GM12801 (cell line): ENCODE measurements around the gene UBQLN4.

Experiments used
- CTCF ChIP-seq: IDR thresholded peaks from one replicate; pipeline ENCODE4 v1.5.1; 2011; ENCODE audit warnings: control low read depth; ENCODE audit not compliant: insufficient read length; ENCODE audit errors: extremely low read depth

Gene UBQLN4

GRCh38 chr1:156086256-156086662 is 32.7 kb upstream of the UBQLN4 start:
- TF ChIP-seq CTCF: no peak

GRCh38 chr1:156083800-156084790 is 30.5 kb upstream of the UBQLN4 start:
- TF ChIP-seq CTCF: no peak

GRCh38 chr1:156082309-156083091 is 28.9 kb upstream of the UBQLN4 start, which contains the start of gene MEX3A:
Gene MEX3A, minus strand, starts transcription at chr1:156082465. Its CDS starts 467 bp downstream, at chr1:156081998.
- TF ChIP-seq CTCF: no peak

- no peak for TF ChIP-seq CTCF
Measured at GRCh38 chr1:156081917-156082308, 28.3 kb upstream of the UBQLN4 start.

- no peak for TF ChIP-seq CTCF
Measured at GRCh38 chr1:156081180-156081916, 27.8 kb upstream of the UBQLN4 start.

GRCh38 chr1:156080863-156081179 is 27.2 kb upstream of the UBQLN4 start:
- no peak for TF ChIP-seq CTCF
